DND-41 (cell line): Measurements from ENCODE around the gene ZNF708.
"Not testable (repeated sequence)": the region's sequence is repeated elsewhere in the genome, so short reads cannot be mapped to it uniquely, and the experiment has no call there.

Experiments
- ATAC-seq: fragments of 200-7000 bp; cut with Tn5 transposase; 3 replicates; pipeline ENCODE4 v1.9.1; 2021; ENCODE audit warnings: low read depth; ENCODE audit not compliant: insufficient read depth
- DNase-seq: peaks from one replicate; pipeline ENCODE4 v3.0.0-alpha.2; 2020
- H2AFZ ChIP-seq: 2 replicates; pipeline ENCODE4 v1.6.0; 2012; ENCODE audit warnings: low read depth, low read length
- H3K27ac ChIP-seq: 2 replicates; pipeline ENCODE4 v1.5.1; 2012; ENCODE audit warnings: low read length, inconsistent platforms
- H3K27me3 ChIP-seq: fragments of 200-600 bp; sonication (generic); 2 replicates; pipeline ENCODE4 v1.6.0; 2012; ENCODE audit warnings: low read length, mild to moderate bottlenecking, inconsistent platforms; ENCODE audit not compliant: insufficient read depth, poor library complexity
- H3K36me3 ChIP-seq: 2 replicates; pipeline ENCODE4 v1.5.1; 2012; ENCODE audit warnings: low read length, inconsistent platforms; ENCODE audit not compliant: insufficient read depth
- H3K4me1 ChIP-seq: 2 replicates; pipeline ENCODE4 v1.5.1; 2012; ENCODE audit warnings: mild to moderate bottlenecking, low read length; ENCODE audit not compliant: insufficient read depth
- H3K4me2 ChIP-seq: 2 replicates; pipeline ENCODE4 v1.6.0; 2012; ENCODE audit warnings: mild to moderate bottlenecking, moderate library complexity, low read length, inconsistent platforms; ENCODE audit not compliant: insufficient read depth
- H3K4me3 ChIP-seq, 2 experiments: fragments of 200-600 bp in 1 of 2; shearing (Covaris generic) in 1 of 2; 2 replicates each; pipeline ENCODE4 v1.5.1; 2012 to 2016; ENCODE audit warnings: inconsistent platforms in 2 of 2, low read length in 2 of 2, mild to moderate bottlenecking in 2 of 2, low read depth in 1 of 2, moderate library complexity in 1 of 2
- H3K79me2 ChIP-seq: 2 replicates; pipeline ENCODE4 v1.6.0; 2012; ENCODE audit warnings: low read length, inconsistent platforms; ENCODE audit not compliant: insufficient read depth
- H3K9ac ChIP-seq: 2 replicates; pipeline ENCODE4 v1.6.0; 2012; ENCODE audit warnings: low read depth, mild to moderate bottlenecking, inconsistent platforms, low read length, moderate library complexity
- H3K9me3 ChIP-seq: 2 replicates; pipeline ENCODE4 v1.5.1; 2012; ENCODE audit warnings: low read length, moderate library complexity, mild to moderate bottlenecking, inconsistent platforms; ENCODE audit not compliant: insufficient read depth, severe bottlenecking
- H4K20me1 ChIP-seq: 2 replicates; pipeline ENCODE4 v1.6.0; 2012; ENCODE audit warnings: low read length; ENCODE audit not compliant: insufficient read depth
- EZH2 ChIP-seq: IDR thresholded peaks from 3 replicates; pipeline ENCODE4 v1.6.1; 2012; ENCODE audit warnings: borderline replicate concordance, low read depth, mild to moderate bottlenecking, moderate library complexity, low read length, inconsistent platforms; ENCODE audit not compliant: severe bottlenecking
- TF ChIP-seq, protein P1 (sequence below): IDR thresholded peaks from 2 replicates; pipeline ENCODE4 v1.5.1; 2012; ENCODE audit warnings: borderline replicate concordance, low read length, moderate library complexity, mild to moderate bottlenecking; ENCODE audit not compliant: poor library complexity, severe bottlenecking; ENCODE audit errors: extremely low read depth

ZNF708 gene

GRCh38 chr19:21352830-21353229, 23.6 kb upstream of the ZNF708 start:
- no peaks in the 10 kb centered on the region for H3K36me3 ChIP-seq
- H3K27ac ChIP-seq, result peak overlapping the region; percentile 43
- H3K27me3 ChIP-seq, result no peaks in the 10 kb centered on the region
- DNase-seq, result no peak
- TF ChIP-seq, protein P1, sequence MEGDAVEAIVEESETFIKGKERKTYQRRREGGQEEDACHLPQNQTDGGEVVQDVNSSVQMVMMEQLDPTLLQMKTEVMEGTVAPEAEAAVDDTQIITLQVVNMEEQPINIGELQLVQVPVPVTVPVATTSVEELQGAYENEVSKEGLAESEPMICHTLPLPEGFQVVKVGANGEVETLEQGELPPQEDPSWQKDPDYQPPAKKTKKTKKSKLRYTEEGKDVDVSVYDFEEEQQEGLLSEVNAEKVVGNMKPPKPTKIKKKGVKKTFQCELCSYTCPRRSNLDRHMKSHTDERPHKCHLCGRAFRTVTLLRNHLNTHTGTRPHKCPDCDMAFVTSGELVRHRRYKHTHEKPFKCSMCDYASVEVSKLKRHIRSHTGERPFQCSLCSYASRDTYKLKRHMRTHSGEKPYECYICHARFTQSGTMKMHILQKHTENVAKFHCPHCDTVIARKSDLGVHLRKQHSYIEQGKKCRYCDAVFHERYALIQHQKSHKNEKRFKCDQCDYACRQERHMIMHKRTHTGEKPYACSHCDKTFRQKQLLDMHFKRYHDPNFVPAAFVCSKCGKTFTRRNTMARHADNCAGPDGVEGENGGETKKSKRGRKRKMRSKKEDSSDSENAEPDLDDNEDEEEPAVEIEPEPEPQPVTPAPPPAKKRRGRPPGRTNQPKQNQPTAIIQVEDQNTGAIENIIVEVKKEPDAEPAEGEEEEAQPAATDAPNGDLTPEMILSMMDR, result no peak
- no peak for TF ChIP-seq EZH2
- peak overlapping the region; percentile 3; the same call in 1 of the 2 replicates for H3K9ac ChIP-seq
- H3K4me2 ChIP-seq, result peak overlapping the region; percentile 32; the same call in 1 of the 2 replicates
- peak overlapping the region; percentile 69 for H2AFZ ChIP-seq
- H3K9me3 ChIP-seq, result peaks cover 10% of the 10 kb centered on the region
- H4K20me1 ChIP-seq, result no peaks in the 10 kb centered on the region
- 0 out of 4 replicates have a peak overlapping the region, but pooled peaks of 1 of the 2 experiments have one; percentile 1 for H3K4me3 ChIP-seq
- H3K4me1 ChIP-seq, result peaks cover 19% of the 10 kb centered on the region
- H3K79me2 ChIP-seq, result no peaks in the 10 kb centered on the region
- peak; percentile 90 for ATAC-seq

GRCh38 chr19:21344841-21345240, 15.6 kb upstream of the ZNF708 start:
- peaks cover 11% of the 10 kb centered on the region for H3K9me3 ChIP-seq
- H3K4me3 ChIP-seq, H4K20me1 ChIP-seq, H3K4me2 ChIP-seq, H3K9ac ChIP-seq, H3K36me3 ChIP-seq, H3K27ac ChIP-seq, ATAC-seq, H3K4me1 ChIP-seq, H3K27me3 ChIP-seq, DNase-seq, H3K79me2 ChIP-seq, H2AFZ ChIP-seq: not testable (repeated sequence)

DNA sequence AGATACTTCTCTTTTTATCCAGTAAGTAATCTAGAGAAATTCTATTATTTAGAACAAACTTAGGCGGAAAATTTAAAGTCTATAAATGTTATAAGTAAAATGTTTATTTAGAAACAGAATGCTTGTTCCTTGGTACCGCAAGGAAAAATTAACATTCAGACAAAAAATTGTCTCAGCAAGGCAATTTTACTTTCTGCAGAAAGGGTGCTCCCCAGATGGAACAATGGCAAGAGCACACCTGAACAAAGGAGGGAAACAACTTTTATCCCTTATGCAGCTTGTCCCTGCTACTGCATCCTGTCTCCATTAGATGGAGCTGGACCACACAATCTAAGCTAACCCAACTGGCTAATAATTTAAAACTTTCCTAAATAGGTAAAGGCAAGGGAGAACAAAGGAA, 6.5 kb upstream of the ZNF708 start:
- Histone ChIP-seq H3K4me2 (no peak overlapping the region), H3K27me3 (no peaks in the 10 kb centered on the region), H3K9me3 (peaks cover 45% of the 10 kb centered on the region), H3K36me3 (no peaks in the 10 kb centered on the region), H2AFZ (no peak overlapping the region), H3K4me1 (no peaks in the 10 kb centered on the region), H3K4me3 (no peak overlapping the region), H3K27ac (no peak overlapping the region), H3K79me2 (no peaks in the 10 kb centered on the region), H4K20me1 (no peaks in the 10 kb centered on the region), H3K9ac (no peak overlapping the region)
- DNase-seq (no peak), ATAC-seq (no peak)
- TF ChIP-seq, protein P1, result peak; percentile 40
- no peak for TF ChIP-seq EZH2

DNA sequence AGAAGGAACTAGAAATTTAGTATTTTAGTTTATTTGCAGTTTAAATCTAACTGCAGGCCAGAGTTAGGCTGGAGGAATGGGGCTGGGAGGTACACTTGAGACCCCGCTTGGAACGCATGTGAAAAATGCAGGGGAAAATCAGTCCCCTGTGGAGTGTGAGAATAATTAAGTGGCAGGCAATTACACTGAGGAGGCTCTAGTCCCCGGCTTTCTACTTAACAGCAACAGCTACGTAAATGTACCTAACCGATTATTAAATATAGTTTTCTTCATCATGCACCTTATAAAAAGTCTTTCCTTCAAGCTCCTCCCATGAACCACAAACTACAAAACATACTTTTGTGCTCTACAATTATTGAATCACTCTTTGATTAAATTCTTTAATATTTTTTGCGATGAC, 804 bp downstream of the ZNF708 start:
- Histone ChIP-seq H3K4me2 (peak overlapping the region; percentile 71), H3K36me3 (peaks cover 23% of the 10 kb centered on the region), H3K9me3 (peaks cover 12% of the 10 kb centered on the region), H3K9ac (peak overlapping the region; percentile 81), H3K27me3 (no peaks in the 10 kb centered on the region), H2AFZ (peak overlapping the region; percentile 82), H3K79me2 (peaks cover 66% of the 10 kb centered on the region), H3K27ac (peak overlapping the region; percentile 89), H3K4me3 (peak overlapping the region; percentile 50 to 68), H3K4me1 (peaks cover 36% of the 10 kb centered on the region), H4K20me1 (no peaks in the 10 kb centered on the region)
- DNase-seq (no peak), ATAC-seq (peak; percentile 41)
- TF ChIP-seq, protein P1, result no peak
- TF ChIP-seq EZH2, result no peak
